HFFc6 (cell line): ENCODE measurements around the gene RTN4. TPM values are rescaled to one million over a fixed set of nuclear protein-coding genes. Genes with fewer than 3 reads are reported as not detected.

Source experiments
- DNase-seq: peaks from one replicate; pipeline ENCODE4 v3.0.0-alpha.2; 2018
- H3K27ac Mint-ChIP-seq: 2 replicates; pipeline ENCODE4 v1.8.0; 2020; ENCODE audit warnings: mild to moderate bottlenecking, mixed read lengths
- H3K27me3 Mint-ChIP-seq: 2 replicates; pipeline ENCODE4 v1.8.0; 2021; ENCODE audit warnings: mild to moderate bottlenecking, moderate library complexity, mixed read lengths; ENCODE audit not compliant: insufficient read depth
- H3K36me3 Mint-ChIP-seq: 2 replicates; pipeline ENCODE4 v1.8.0; 2021; ENCODE audit warnings: low read depth, mixed read lengths
- H3K4me1 Mint-ChIP-seq: 2 replicates; pipeline ENCODE4 v1.8.0; 2020; ENCODE audit warnings: low read depth, mixed read lengths
- H3K4me3 Mint-ChIP-seq: 2 replicates; pipeline ENCODE4 v1.8.0; 2020; ENCODE audit warnings: mild to moderate bottlenecking, moderate library complexity, mixed read lengths
- H3K9me3 Mint-ChIP-seq: 2 replicates; pipeline ENCODE4 v1.8.0; 2020; ENCODE audit warnings: mild to moderate bottlenecking, mixed read lengths
- CTCF ChIP-seq: fragments of 200-600 bp; sonication (generic); IDR thresholded peaks from 2 replicates; pipeline ENCODE4 v1.5.0; 2021; ENCODE audit warnings: antibody characterized with exemption, mild to moderate bottlenecking
- total RNA-seq, 6 experiments: library from RNA; stranded (reverse); fragmentation: NEBNext Ultra II Directional; extraction: Animal tissue kit (Norgen Biotek cat#: 25700); gene quantifications; 2 replicates in 1 of 6; 3 replicates in 5 of 6; pipeline ENCODE4 v1.2.3, GENCODE V29; 2021

RTN4 gene
- total RNA-seq, 6 experiments from 2014 or later = 820 to 1,001 (median 831) TPM

DNA sequence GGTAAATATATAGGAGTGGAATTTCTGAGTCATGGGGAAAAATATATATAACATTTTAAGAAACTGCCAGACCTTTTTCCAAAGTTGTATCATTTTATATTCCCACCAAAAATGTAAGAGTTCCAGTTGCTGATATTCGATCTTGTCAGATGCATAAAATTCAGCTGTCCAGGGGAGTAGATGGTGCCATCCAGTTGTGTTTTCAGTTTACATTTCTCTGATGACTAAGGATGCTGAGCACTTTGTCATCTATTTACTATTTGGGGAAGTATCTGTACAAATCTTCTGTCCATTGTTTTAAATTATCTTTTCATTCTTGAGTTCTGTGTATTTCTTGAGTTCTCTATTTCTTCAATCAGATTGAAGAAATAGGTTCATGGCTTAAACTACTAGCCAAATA is 126.1 kb downstream of the RTN4 start:
- H3K9me3 Mint-ChIP-seq = peaks cover 17% of the 10 kb centered on the region
- H3K27me3 Mint-ChIP-seq = peaks cover 18% of the 10 kb centered on the region
- no peak for DNase-seq
- peaks cover 7% of the 10 kb centered on the region for H3K4me1 Mint-ChIP-seq
- H3K27ac Mint-ChIP-seq = no peak overlapping the region
- H3K4me3 Mint-ChIP-seq = no peak overlapping the region
- TF ChIP-seq CTCF = no peak
- H3K36me3 Mint-ChIP-seq = peaks cover 20% of the 10 kb centered on the region

Other genes starting within 250 kb of the RTN4 start
- gene CLHC1, start 181.8 kb upstream of the RTN4 start, total RNA-seq = 1 to 10 TPM; 5.1 to 8.4 (median 6.2) TPM
- gene RPS27A, start 182.2 kb upstream of the RTN4 start, total RNA-seq = 100 to 1,000 TPM; 776 to 909 (median 882) TPM
- gene MTIF2, start 218.8 kb upstream of the RTN4 start, total RNA-seq = 10 to 100 TPM; 22.4 to 28.7 (median 25.9) TPM